Measurements from ENCODE around the gene GOLGA6L22.
"Not testable (repeated sequence)": the region's sequence is repeated elsewhere in the genome, so short reads cannot be mapped to it uniquely, and the experiment has no call there.

The GOLGA6L22 gene, protein sequence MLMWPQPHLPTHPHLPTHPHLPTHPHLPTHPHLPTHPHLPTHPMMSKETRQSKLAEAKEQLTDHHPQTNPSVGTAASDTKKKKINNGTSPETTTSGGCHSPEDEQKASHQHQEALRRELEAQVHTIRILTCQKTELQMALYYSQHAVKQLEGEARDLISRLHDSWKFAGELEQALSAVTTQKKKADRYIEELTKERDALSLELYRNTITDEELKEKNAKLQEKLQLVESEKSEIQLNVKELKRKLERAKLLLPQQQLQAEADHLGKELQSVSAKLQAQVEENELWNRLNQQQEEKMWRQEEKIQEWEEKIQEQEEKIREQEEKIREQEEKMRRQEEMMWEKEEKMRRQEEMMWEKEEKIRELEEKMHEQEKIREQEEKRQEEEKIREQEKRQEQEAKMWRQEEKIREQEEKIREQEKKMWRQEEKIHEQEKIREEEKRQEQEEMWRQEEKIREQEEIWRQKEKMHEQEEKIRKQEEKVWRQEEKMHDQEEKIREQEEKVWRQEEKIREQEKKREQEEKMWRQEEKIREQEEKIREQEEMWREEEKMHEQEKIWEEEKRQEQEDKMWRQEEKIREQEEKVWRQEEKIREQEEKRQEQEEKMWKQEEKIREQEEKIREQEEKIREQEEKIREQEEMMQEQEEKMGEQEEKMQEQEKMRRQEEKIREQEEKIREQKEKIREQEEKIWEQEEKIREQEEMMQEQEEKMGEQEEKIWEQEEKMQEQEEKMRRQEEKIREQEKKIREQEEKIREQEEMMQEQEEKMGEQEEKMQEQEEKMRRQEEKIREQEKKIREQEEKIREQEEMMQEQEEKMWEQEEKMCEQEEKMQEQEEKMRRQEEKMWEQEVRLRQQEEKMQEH

DNA sequence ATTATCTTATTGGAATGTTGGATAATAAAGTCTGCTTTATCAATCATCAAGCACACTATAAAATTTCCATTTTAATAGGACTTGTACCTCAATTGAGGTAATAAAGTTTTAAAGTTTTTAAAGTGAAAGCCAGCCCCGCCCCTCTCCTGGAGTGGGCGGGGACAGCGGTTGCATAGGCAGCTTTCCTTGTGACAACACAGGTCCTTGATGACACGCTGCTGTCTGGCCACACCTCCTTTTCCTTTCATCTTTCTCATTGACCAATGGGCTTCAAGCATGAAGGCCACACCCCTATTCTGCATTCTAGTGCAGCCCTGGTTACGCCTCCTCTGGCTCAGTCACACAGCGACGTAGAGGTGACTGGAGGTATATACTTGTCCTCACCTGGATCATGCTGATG lies at the start of gene GOLGA6L22:
Gene GOLGA6L22 (plus strand): TSS at position 301 of the 400 bp plus-strand sequence. CDS start 91 bp downstream, at position 392.
- TF ChIP-seq TCF12 (IDR thresholded peaks at IDR 0.05; ENCODE audit: low read depth); TAF1 (IDR thresholded peaks at IDR 0.05; ENCODE audit: low read depth); FOXM1 (IDR thresholded peaks at IDR 0.05; ENCODE audit: borderline replicate concordance, low read depth): not testable (repeated sequence)

DNA sequence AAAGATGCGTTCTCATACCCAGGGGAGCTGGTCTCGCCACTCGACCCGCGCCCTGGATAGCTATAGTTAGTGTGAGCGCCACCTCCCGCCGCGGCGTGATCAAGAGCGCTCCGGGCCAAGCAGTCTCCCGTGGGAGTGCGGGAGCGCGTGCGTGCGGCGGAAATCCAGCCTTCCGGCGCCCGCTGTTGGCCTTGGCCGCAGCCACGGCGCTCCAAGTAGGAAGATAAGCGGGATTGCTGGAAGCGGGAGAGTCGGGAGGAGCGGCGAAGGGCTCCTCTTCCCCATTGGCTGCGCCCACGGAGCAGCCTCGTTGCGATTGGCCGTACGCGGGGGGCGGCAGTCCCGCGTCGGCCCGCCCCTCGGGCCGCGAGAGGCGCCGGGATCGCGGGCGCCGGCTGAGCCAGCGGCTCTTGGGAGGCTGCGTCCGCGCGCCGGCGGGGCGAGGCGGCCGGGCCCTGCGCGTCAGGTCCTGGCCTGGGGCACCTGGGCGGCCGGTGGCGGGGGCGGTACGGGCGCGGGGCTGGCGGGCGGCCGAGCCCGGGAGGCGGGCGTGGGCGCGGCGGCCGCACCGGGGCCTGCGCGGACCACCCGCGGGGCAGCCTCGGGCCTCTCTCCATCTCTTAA lies 35.9 kb downstream of the GOLGA6L22 start:
- TF ChIP-seq, protein P1, sequence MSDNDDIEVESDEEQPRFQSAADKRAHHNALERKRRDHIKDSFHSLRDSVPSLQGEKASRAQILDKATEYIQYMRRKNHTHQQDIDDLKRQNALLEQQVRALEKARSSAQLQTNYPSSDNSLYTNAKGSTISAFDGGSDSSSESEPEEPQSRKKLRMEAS (IDR thresholded peaks at IDR 0.05), result peak; percentile 56

Data from Ishikawa (cell line).